ENCODE results near the gene RASGRF1. TPM values are rescaled to one million over a fixed set of nuclear protein-coding genes. Genes with fewer than 3 reads are reported as not detected.

The RASGRF1 gene
- total RNA-seq, 1 donor from 2014 or later: not detected

DNA sequence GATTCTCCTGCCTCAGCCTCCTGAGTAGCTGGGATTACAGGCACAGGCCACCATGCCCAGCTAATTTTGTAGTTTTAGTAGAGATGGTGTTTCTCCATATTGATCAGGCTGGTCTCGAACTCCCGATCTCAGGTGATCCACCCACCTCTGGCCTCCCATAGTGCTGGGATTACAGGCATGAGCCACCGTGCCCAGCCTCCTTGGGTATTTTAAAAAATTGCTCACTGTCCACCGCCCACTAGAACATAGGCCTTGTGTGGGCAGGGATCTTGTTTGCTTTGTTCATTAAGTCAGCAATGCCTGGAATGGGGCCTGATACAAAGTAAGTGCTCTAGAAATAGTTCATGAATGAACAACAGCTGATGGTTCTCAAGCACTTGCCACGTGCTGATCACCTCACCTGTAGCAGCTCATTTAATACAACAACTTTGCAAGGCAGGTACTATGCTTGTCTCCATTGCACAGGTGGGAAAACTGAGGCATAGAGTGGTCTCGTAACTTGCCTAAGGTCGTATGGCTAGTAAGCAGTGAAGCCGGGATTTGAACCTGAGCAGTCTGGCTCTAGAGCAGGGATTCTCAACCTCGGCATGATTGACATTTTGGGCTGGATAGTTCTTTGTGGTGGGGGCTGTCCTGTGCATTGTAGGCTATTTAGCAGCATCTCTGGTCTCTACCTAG lies 133.0 kb downstream of the RASGRF1 start:
- H3K4me3 ChIP-seq: no peak overlapping the region
- DNase-seq (ENCODE audit: extremely low spot score in 2 of 2): no peak
- no peaks in the 10 kb centered on the region for H3K27me3 ChIP-seq
- TF ChIP-seq, protein P1, sequence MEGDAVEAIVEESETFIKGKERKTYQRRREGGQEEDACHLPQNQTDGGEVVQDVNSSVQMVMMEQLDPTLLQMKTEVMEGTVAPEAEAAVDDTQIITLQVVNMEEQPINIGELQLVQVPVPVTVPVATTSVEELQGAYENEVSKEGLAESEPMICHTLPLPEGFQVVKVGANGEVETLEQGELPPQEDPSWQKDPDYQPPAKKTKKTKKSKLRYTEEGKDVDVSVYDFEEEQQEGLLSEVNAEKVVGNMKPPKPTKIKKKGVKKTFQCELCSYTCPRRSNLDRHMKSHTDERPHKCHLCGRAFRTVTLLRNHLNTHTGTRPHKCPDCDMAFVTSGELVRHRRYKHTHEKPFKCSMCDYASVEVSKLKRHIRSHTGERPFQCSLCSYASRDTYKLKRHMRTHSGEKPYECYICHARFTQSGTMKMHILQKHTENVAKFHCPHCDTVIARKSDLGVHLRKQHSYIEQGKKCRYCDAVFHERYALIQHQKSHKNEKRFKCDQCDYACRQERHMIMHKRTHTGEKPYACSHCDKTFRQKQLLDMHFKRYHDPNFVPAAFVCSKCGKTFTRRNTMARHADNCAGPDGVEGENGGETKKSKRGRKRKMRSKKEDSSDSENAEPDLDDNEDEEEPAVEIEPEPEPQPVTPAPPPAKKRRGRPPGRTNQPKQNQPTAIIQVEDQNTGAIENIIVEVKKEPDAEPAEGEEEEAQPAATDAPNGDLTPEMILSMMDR (IDR thresholded peaks at IDR 0.05): no peak
- TF ChIP-seq POLR2A (IDR thresholded peaks at IDR 0.05): no peak
- no peak for TF ChIP-seq POLR2AphosphoS5 (IDR thresholded peaks at IDR 0.05; ENCODE audit: insufficient read depth in 1 of 2, low read depth in 1 of 2)
- no peaks in the 10 kb centered on the region for H3K9me3 ChIP-seq
- no peak overlapping the region for H3K27ac ChIP-seq
- no peaks in the 10 kb centered on the region for H3K36me3 ChIP-seq
- intact Hi-C loops (cut with DNase I): no loop called here
- no peaks in the 10 kb centered on the region for H3K4me1 ChIP-seq

DNA sequence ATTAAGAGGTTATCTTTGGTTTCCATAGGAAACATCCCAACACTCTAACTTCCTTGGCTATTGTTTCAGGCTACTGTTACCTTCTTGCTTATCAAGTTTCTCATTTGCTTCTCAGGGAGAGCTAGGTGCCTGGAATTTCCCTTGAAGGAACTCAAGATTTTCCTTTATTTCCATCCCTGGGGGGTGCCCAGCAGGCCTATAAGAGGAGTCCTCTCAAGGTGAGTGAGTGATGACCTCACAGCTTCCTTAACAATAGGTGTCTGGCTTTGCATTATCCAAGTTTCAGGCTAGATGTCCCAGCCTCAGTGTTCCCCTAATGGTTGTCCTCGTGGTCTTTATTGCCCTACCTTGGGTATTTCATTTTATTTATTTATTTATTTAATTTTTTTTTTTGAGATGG lies 133.6 kb downstream of the RASGRF1 start:
- no peaks in the 10 kb centered on the region for H3K36me3 ChIP-seq
- TF ChIP-seq POLR2A (IDR thresholded peaks at IDR 0.05) (no peak), POLR2AphosphoS5 (IDR thresholded peaks at IDR 0.05; ENCODE audit: insufficient read depth in 1 of 2, low read depth in 1 of 2) (no peak)
- TF ChIP-seq, protein P1 (IDR thresholded peaks at IDR 0.05): no peak
- DNase-seq (ENCODE audit: extremely low spot score in 2 of 2): no peak
- H3K4me1 ChIP-seq: peaks cover 4% of the 10 kb centered on the region
- H3K27me3 ChIP-seq: no peaks in the 10 kb centered on the region
- H3K27ac ChIP-seq: no peak overlapping the region
- H3K4me3 ChIP-seq: no peak overlapping the region
- intact Hi-C loops (cut with DNase I): no loop called here
- H3K9me3 ChIP-seq: no peaks in the 10 kb centered on the region

DNA sequence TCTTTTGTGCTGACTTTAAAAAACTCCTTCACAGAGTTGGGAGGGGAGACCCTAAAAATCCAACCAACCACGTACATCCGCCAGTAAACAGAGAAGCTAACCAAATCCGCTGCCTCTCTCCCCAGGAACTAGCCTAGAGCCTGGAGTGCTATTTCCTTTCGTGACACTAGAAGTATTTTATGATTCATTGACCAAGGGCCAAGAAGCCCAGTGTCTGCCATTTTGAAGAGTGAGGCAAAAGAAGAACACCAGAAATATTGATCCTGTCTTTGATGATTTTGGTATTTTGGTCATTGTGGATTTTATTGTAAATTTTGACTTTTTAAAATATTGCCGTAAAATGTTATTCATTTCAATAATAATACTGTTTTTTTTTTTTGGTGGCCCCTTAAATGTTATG lies 135.2 kb downstream of the RASGRF1 start:
- no peak overlapping the region for H3K27ac ChIP-seq
- intact Hi-C loops (cut with DNase I): no loop called here
- H3K4me1 ChIP-seq: peaks cover 8% of the 10 kb centered on the region
- H3K4me3 ChIP-seq: no peak overlapping the region
- H3K36me3 ChIP-seq: no peaks in the 10 kb centered on the region
- no peak for TF ChIP-seq POLR2A (IDR thresholded peaks at IDR 0.05)
- TF ChIP-seq, protein P1 (IDR thresholded peaks at IDR 0.05): no peak
- TF ChIP-seq POLR2AphosphoS5 (IDR thresholded peaks at IDR 0.05; ENCODE audit: insufficient read depth in 1 of 2, low read depth in 1 of 2): no peak
- no peaks in the 10 kb centered on the region for H3K9me3 ChIP-seq
- DNase-seq (ENCODE audit: extremely low spot score in 2 of 2): no peak
- H3K27me3 ChIP-seq: no peaks in the 10 kb centered on the region

DNA sequence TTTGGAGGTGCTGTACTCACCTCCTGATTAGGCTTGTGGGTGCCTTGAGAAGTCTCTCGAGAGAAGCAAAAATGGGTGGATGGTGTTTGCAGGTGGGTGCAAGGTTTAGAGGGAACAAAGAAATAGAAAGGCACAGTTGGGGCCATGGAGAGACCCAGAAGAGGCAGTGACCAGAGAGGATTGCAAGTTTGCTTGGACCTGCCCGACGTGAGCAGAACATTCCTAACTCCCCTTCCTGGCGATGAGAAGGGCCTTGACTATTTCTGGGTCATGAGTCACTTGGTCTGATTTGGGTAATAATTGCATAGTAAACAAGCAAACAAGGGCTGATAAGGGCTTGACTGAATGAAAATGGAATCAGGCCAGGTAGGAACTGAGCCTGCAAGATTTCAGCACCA lies 138.7 kb downstream of the RASGRF1 start:
- no peak overlapping the region for H3K4me3 ChIP-seq
- peaks cover 8% of the 10 kb centered on the region for H3K4me1 ChIP-seq
- H3K9me3 ChIP-seq: no peaks in the 10 kb centered on the region
- H3K36me3 ChIP-seq: no peaks in the 10 kb centered on the region
- TF ChIP-seq POLR2A (IDR thresholded peaks at IDR 0.05) (no peak), POLR2AphosphoS5 (IDR thresholded peaks at IDR 0.05; ENCODE audit: insufficient read depth in 1 of 2, low read depth in 1 of 2) (no peak)
- TF ChIP-seq, protein P1 (IDR thresholded peaks at IDR 0.05): no peak
- intact Hi-C loops (cut with DNase I): no loop called here
- no peak overlapping the region for H3K27ac ChIP-seq
- DNase-seq (ENCODE audit: extremely low spot score in 2 of 2): no peak
- H3K27me3 ChIP-seq: no peaks in the 10 kb centered on the region
